ENCODE data around the gene DCTN3. TPM values are rescaled to one million over a fixed set of nuclear protein-coding genes. Genes with fewer than 3 reads are reported as not detected.

The DCTN3 gene
- total RNA-seq = 67.6 TPM

DNA sequence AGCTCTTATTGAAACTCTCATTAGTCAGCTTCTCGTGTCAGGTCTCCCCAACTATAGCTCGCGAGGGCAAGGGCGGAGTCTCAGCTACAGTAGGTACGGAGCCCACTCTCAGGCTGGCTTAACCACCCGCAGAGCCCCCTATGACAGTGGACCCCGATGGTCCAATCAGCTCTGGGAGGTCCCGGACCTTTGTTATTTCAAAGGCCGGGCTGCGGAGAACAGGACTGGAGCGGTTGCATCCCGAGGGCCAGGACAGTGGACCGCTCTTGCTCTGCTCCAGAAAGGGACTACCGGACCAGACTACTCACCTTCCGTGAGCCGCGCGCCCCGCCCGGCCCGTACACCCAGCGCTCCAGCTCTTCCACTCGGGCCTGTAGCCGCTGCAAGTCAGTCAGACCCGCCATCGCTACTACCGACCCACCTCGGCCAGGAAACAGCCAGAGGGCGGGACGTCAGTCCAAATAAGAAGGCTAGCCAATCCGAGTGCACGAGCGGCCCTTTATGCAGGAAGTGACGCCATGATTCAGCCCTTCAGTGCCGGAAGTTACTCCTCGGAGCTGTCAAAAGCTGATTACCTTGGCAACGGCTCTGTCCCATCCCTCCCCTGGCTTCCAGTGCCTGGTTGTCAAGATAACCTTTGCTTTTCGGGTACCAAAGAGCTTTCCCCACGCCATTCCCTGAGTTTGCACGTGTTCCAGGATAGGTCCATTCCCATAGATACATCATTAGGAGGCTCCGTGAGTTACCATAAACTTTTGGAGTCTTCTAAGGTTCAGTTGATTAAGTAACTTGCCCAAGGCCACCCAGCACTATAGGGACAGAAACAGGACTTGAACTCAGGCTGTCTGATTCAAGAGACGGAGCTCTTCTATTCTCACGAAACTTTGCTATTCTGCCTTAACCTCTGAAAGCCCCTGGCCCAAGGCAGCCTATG, at the start of gene DCTN3:
Gene DCTN3 (minus strand): TSS at position 435 of the 934 bp plus-strand sequence. CDS start 31 bp downstream, at position 404.
- intact Hi-C loops (cut with DNase I) = no loop called here
- DNase-seq (ENCODE audit: low spot score) (peak; percentile 94), ATAC-seq (peak; percentile 98)

DNA sequence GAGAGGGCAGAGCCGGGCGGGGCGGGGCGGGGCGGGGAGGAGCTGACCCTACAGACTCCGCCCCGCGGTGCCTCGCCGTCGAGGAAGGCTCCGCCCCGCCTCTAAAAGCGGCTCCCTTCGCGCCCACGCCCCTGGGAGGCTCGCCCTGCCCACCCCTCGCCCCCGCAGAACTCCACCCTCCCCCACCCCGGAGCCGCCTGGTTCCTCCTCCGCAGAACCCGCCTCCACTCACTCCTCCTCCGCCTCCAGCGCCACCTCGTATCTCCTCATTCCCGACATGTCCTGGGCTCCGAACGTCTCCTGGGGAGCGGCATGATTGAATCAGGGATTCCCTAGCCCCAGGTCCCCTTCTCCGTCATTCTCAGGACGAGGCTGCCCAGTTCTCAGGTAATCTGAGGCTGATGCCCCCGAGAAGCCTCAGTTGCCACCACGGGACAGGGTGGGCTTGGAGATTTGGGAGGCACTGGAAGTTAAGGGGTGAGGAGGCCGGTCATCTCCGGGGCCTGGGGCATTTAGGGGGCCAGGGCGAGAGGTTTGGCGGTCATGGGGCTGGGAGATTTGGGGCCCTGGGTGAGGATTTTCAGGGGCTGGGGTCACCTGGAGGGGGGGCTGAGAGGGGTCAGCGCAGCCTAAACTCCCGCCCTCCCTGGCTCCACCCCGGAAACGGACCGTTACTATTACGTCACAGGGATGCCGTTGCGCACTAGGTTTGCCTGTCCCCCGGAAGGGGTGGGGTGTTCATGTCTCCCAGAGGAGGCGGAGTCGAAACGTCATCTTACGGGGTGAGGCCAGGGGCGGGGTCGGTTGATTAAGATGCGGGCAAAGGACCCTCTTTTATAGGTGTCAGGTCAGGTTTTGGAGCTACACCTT, 45.3 kb upstream of the DCTN3 start:
- DNase-seq (ENCODE audit: low spot score) = peak; percentile 97
- intact Hi-C loops (cut with DNase I) = no loop called here
- ATAC-seq = peak; percentile 95

DNA sequence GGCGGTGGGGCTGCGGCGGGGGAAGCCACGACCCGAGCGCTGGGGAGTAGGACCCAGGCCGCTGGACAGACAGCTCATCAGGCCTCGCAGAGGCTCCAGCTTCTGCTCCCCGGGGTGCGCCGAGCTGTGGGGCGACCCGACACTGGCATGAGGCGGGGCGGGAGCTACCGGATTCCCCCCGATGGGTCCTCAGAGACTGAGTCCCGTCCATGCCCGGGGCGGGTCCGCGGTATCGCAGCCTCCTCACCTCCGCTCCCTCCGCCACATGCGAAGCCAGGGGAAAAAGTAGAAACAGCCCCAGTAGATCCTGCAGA, 44.7 kb upstream of the DCTN3 start:
- no peak for DNase-seq (ENCODE audit: low spot score)
- intact Hi-C loops (cut with DNase I) = no loop called here
- no peak for ATAC-seq

DNA sequence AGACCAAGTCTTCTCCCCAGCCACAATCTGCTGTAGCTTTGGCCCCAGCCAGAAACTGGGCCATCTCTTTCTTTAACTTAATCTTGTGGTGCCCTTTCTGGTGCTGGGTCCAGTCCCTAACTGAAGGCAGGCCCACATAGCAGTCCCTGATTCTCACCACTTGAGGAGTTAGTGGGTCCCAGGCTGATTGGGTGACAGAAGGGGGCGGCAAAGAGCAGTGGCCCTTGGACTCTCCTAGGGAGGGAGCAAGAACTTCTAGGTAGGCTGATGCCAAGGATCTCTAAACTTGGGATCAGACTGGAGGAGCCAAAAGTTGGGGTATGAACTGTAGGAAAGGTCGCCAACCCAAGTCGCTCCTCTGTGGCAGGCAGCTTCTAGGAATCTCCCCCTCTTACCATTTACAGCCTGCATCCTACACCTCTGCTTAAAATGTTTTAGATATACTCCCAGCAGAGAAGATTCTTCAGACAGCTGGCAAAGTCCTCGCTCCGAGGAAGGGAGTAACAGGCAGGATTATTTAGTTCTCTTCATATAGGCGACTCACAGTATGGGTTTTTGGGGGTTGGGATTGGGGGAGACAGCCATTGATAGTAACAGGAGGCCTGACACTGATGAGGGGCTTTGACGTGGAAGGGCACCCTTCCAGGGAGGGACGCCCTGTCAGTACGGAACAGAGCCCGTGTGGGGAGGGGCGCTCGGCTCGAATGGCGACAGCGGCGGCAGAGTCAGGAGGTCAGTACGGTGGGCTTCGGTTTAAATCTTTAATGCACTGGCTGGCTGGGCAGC, 44.2 kb upstream of the DCTN3 start:
- ATAC-seq (peak; percentile 54), DNase-seq (ENCODE audit: low spot score) (peak; percentile 90)
- intact Hi-C loops (cut with DNase I) = no loop called here

DNA sequence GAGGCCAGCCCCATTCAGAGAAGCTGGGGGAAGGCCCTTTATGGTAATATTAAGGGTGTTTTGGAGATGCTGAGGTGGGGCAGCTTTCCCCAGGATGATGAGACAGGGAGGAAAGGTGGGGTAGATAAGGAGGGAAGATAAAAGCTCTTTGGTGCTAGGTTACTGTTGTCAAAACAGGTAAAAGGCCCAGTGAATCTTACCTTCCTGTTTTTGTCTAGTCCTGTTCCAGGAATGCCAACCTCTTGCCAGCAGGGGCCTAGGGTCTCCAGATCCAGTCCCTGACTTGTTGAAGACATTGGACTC, 43.0 kb upstream of the DCTN3 start:
- intact Hi-C loops (cut with DNase I) = no loop called here
- DNase-seq (ENCODE audit: low spot score) (no peak), ATAC-seq (no peak)

DNA sequence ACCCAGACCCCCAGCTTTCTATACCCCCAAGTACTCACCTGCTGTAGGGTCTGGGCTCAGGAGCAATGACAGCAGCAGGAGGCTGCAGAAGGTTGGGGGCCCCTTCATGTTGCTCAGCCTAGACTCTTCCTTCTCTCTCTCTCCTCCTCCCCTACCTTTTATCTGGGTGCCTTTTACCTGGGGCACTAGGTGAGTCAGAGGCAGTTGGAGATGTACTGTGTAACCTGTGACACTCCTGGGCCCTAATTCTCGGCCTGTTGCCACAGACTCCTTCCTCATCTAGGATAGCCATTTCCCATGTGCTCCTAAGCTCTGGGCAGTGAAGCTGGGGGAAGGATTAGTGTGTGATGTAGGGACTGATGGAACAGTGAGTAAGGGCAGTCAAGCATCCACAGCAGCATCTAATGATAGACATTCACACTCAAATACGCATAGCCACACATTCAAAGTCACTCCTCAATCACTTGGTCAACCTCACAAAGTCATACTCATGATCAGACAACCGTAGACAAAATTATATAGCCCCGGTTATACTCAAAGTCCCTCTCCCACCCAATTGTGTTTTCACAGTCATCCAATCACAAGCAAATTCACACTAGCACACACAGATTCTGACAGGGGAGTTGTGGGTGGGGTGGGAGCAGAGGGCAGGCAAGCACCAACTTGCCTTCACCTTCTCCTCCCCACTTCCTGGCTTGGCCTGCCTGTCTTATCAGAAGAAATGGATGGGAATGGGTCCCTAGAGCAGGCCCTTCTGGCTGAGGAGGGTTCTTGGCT, 42.4 kb upstream of the DCTN3 start, which contains the start of gene CCL27:
Gene CCL27 (minus strand): TSS at position 132 of the 777 bp plus-strand sequence. CDS start 24 bp downstream, at position 108.
- intact Hi-C loops (cut with DNase I) = no loop called here
- no peak for ATAC-seq
- no peak for DNase-seq (ENCODE audit: low spot score)

DNA sequence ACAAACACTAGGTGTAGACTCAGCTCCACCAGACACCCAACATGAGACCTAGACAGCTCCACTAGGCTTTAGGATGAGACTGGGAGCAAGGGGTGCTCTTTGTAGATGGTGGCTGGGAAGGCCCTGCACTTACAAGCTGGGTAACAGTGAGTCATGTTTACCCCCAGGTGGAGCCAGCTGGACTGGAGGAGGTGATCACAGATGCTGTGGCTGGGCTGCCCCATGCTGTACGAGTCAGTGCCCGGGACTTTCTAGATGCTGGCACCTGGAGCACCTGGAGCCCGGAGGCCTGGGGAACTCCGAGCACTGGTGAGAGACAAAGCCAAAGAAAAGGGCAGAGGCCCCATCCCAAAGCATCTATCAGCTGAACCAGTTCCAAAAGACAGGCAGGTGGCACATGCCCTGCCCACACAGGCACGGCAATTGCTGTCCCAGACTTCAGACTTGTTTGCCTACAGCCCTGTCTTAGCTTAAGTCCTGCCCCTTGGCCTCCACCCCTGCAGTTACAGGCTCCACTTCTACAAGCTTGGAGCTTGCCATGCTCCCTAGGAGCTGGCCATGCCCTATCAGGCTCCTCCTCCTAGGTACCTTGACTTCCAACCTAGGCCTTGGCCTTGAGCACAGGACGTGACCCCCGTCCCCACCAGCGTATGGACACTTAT, 39.4 kb upstream of the DCTN3 start:
- no peak for DNase-seq (ENCODE audit: low spot score)
- intact Hi-C loops (cut with DNase I) = no loop called here
- no peak for ATAC-seq

DNA sequence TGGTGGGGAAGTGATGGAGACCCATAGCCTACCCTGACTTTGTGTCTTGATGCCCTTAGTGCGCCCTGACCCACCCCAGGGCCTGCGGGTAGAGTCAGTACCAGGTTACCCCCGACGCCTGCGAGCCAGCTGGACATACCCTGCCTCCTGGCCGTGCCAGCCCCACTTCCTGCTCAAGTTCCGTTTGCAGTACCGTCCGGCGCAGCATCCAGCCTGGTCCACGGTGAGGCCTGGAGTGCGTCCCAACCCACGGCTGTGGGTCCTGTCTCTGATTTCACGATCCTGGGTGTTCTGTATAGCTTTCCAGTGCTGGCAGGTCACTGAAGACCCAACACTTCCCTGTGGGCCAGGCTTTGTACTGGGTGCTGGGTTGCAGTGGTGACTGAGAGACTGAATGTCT, 38.2 kb upstream of the DCTN3 start:
- ATAC-seq (no peak), DNase-seq (ENCODE audit: low spot score) (no peak)
- intact Hi-C loops (cut with DNase I) = no loop called here

DNA sequence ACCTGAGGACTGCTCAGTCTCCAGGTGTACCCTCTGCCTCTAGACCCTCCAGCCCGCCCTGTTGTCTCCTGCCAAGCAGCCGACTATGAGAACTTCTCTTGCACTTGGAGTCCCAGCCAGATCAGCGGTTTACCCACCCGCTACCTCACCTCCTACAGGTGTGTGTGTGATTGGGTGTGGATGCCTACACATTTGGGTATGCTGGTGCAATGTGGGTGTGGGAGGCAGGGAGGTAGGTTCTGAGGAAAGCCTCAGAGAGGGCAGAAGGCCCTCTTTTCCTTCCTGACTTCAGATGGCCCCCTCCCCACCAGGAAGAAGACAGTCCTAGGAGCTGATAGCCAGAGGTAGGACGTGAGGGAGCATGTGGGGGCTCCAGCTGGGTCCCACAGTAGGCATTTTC, 36.7 kb upstream of the DCTN3 start:
- DNase-seq (ENCODE audit: low spot score) (no peak), ATAC-seq (no peak)
- intact Hi-C loops (cut with DNase I) = no loop called here

DNA sequence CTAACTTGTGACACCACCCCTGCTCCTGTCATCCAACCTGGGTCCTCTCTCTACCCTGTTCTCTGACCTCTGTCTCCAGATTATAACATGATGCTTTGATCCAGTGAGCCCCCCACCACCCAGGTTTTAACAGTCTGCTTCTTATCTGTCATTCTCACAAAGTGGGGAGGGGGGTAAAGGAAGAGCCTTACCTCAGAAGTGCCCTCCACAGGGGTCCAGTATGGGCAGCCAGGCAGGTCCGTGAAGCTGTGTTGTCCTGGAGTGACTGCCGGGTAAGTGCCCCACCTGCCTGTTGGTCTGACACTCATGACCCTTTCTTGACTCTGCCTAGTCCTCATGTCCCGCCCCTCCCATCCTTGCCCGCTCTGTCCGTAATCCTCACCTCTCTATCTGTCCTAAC, 35.1 kb upstream of the DCTN3 start:
- no peak for DNase-seq (ENCODE audit: low spot score)
- intact Hi-C loops (cut with DNase I) = no loop called here

DNA sequence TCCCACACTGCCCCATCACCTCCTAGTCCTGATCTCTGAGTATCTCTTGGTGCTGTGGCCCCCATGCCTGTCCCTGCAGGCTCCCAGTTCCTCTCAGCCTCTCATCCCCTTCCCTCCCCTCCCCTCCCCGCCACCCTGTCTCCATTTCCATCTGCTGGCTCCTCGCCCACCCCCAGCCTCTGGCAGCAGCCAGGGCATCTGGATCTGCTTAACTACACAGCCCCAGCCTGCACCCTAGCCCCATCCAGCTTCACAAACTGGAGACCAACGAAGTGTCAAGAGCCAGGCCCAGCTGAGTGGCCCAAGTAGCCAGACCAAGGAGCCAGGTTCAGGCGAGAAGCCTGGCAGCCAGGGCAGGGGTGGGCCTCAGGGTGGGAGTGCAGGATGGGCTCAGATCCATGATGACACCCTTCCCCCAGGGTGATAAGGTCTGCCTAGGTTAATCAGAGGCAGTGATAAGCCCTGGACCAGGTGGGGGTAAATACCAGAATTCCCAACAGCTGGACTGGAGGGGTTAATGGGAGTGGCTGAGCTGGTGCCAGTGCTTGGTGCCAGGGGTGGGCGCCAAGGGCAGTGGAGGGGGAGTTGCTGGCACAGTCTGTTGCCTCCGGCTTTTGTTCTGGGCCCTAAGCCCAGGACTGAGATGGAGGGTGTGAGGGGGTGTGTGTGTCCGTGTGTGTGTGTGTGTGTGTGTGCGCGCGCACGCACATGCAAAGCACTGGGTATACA, 34.2 kb upstream of the DCTN3 start:
- peak; percentile 72 for ATAC-seq
- peak; percentile 88 for DNase-seq (ENCODE audit: low spot score)
- intact Hi-C loops (cut with DNase I) = no loop called here

More for the DNA sequence above, 35.1 kb upstream of the DCTN3 start:
- ATAC-seq = no peak

DNA sequence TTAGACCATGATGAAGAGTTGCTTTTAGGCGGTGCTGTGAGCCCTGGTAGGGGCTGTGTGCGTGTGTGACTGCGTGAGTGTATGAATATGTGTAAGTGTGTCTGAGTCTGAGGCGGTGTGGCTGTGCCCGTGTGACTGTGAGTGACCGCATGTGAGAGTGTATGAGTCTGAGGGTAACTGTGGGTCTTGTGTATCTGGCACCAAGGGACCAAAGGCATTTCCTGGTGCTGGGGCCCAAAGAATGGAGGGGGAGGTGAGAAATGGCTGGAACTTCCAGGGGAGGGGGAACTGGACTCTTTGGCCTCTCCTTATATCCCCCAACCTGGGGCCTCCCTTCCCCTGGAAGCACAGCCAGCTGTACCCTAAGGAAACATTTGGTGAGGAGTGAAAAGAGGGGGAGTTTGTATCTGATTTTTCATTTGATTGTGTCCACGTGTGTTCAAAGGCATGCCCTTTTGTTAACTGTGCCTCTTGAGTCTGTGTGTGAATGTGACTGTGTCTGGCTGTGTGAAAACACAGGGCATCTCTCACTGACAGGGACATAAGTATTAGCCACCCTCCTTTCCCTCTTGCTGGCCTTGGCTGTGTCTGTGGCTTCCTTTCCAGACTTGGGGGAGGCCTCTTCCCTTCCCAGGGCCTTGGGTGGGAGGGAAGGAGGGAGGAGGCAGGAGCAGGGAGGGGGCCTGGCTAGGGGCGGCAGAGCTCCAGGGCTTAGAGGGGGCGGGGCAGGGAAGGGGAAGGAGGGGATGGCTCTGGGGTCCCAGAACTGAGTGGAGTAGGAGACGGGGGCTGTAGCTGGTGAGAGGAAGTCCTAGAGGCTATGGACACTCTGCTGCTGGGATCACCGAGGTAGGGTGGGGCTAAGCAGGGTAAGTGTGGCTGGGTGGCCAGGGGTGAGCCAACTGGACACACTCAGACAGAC, 33.1 kb upstream of the DCTN3 start:
- intact Hi-C loops (cut with DNase I) = no loop called here

DNA sequence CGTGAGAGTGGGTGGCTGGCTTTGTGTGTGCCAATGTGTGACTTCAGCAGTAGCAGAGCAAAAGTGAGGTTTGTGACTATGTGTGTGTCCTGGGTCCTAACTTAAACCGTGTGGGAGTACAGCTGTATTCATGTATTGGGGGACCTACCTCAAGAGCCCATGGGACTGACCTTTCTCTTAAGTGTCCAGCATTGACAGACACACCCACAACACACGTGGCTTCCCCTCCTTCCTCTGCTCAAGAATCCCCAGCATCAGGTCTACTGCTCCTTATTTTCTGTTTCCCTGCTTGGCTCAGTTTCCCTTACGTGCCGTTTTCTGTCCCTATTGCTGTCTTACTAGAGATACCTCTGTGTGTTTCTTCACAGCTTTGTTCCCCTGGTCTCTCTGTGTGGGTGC, 32.3 kb upstream of the DCTN3 start:
- intact Hi-C loops (cut with DNase I) = no loop called here
- ATAC-seq = no peak
- no peak for DNase-seq (ENCODE audit: low spot score)

More for the DNA sequence above, 33.1 kb upstream of the DCTN3 start:
- ATAC-seq (peak; percentile 20), DNase-seq (ENCODE audit: low spot score) (no peak)

DNA sequence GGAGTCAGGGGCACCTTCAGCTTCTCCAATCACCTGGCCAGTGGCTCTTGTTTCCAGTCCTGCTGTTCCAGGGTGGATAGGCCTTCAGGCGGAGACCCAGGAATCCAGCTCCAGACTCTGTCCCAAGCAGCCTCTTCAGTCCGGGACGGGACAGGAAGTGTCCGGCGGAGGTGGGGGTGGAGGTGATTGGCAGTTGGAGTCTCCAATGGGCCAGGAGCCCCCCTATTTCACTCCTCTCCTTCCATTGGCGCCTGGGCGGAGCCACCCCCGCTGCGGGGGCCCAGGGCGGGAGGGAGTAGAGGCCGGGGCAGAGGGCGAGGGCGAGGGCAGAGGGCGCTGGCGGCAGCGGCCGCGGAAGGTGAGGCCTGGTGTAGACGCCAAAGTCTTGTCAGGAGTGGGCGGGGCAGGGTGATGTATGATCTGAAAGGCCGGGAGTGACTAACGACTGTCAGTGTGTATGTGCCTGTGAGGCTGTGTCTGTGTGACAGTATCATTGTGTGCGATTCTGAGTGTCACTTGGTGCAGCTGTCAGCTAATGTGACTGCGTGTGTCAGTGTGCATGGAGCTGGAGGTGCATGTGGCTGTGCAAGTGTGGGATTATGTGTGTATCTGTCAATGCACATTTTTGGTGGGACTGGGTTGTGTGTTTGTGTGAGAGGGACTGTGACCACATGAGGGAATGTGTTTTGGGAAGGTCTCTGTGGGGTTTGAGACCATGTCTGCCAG, 31.7 kb upstream of the DCTN3 start, which contains the start of gene IL11RA:
Gene IL11RA (plus strand): TSS at position 310 of the 726 bp plus-strand sequence. CDS start 3,033 bp downstream, outside the sequence.
- DNase-seq (ENCODE audit: low spot score) (peak; percentile 91), ATAC-seq (peak; percentile 88)
- intact Hi-C loops (cut with DNase I) = no loop called here

DNA sequence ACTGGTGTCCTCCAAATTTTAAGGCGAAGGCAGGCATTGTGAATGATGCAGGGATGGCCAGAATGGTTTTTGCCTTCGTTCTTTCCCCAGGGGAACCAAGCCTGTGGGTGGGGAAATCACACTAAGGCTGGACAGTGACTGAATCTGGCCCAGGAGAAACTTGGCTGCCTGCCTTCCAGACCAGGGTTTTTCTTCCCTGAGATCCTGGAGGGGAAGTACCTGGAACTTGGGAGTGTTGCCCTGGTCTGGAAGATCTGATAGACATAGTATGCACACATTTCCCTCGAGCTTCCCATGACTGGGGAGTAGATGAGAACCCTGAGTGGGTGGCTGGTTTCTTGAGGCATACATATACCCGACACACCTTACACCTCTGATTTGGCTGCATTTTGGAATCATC, 31.0 kb upstream of the DCTN3 start:
- DNase-seq (ENCODE audit: low spot score) (no peak), ATAC-seq (no peak)
- intact Hi-C loops (cut with DNase I) = no loop called here

DNA sequence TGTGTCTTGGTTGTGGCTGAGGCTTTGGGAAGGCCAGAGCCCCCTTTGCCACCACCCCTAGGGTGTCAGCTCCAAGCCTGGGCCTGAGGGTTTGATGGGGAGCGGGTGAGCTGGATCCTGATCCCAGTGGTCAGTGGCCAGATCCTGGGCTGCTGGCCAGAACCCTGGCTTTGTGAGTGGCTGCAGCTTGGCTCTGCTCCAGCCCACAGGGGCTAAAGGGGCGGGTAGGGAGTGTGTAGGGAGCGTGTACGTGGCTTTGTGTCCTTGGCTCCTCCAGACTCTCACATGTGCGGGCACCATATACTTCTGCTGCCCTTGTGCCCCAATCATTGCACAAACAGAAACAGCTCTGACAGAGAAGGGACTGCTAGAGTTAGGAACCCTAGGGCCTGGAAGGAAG, 30.5 kb upstream of the DCTN3 start:
- ATAC-seq = no peak
- intact Hi-C loops (cut with DNase I) = no loop called here
- DNase-seq (ENCODE audit: low spot score) = no peak

Data from sciatic nerve (tissue), 2 donors.